ENCODE data around the gene PAPPA2. TPM values are rescaled to one million over a fixed set of nuclear protein-coding genes. Genes with fewer than 3 reads are reported as not detected.

PAPPA2 gene
- total and polyA plus RNA-seq, 2 of the 4 experiments (the other 2 are of a cell fraction) = 0.10 to 0.18 TPM

DNA sequence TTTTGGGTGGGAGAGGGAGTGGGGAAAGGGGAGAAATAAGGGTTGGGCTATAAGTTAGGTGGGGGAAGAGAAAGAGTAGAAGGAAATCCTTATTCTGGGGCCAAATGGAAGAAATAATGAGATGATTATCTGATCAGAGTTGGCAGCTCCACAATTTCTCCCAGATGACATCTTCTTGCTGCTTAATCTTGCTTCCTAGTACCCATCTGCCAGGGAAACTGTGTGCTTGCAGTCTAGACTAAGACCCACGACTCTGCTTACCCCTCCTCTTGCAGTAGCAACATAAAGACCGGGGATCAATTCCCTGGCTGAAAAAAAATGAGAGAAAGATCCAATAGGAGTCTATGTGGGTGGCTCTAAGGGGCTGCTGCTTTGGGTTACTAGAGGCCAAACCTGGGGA, 95.6 kb downstream of the PAPPA2 start:
- DNase-seq (no peak), ATAC-seq (ENCODE audit: low read depth) (no peak)
- H3K9me3 ChIP-seq (ENCODE audit: control insufficient read depth, insufficient read depth, low read length) = no peaks in the 10 kb centered on the region
- no peak overlapping the region for H4K8ac ChIP-seq (ENCODE audit: low read depth in 2 of 2, low read length in 2 of 2)
- H3K18ac ChIP-seq (ENCODE audit: low read depth, low read length) = no peak overlapping the region
- H3K14ac ChIP-seq (replicated peaks; ENCODE audit: low read depth, low read length) = no peak overlapping the region
- no peaks in the 10 kb centered on the region for H4K20me1 ChIP-seq (ENCODE audit: insufficient read depth, low read length)
- H3K27ac ChIP-seq (ENCODE audit: insufficient read depth, low read length) = no peak overlapping the region
- no peak overlapping the region for H3K56ac ChIP-seq (ENCODE audit: extremely low read depth, insufficient read depth, low read length)
- H2BK20ac ChIP-seq (ENCODE audit: low read depth, low read length) = no peak overlapping the region
- H3K79me1 ChIP-seq (ENCODE audit: low read depth in 1 of 2, low read length in 2 of 2) = no peaks in the 10 kb centered on the region
- H3K9ac ChIP-seq (ENCODE audit: low read depth, low read length) = no peak overlapping the region
- no peak overlapping the region for H2AFZ ChIP-seq (replicated peaks; ENCODE audit: low read length, poor library complexity)
- H4K5ac ChIP-seq (ENCODE audit: low read depth, low read length) = no peak overlapping the region
- no peak overlapping the region for H4K91ac ChIP-seq (ENCODE audit: insufficient read depth, low read depth, low read length)
- CTCF ChIA-PET = no interaction called here
- no TSS peak for BruUV-seq (replicated peaks)
- no peak overlapping the region for H2AK5ac ChIP-seq (ENCODE audit: low read depth, low read length)
- in situ Hi-C loops (cut with MboI; ENCODE audit: low sequenced_read_pairs) (loop anchor here (5.0 kb wide), 1 partner anchor 324 kb away; no protein-coding TSS in a partner anchor), intact Hi-C loops (cut with micrococcal nuclease) (no loop called here), dilution Hi-C loops (cut with HindIII; ENCODE audit: low sequenced_read_pairs, unreplicated experiment) (no loop called here)
- H3K4ac ChIP-seq (ENCODE audit: low read depth, low read length) = no peak overlapping the region
- H3K23ac ChIP-seq (ENCODE audit: low read depth, low read length) = no peak overlapping the region
- no peak overlapping the region for H3K4me2 ChIP-seq (ENCODE audit: low read depth, low read length)
- H3K4me1 ChIP-seq (ENCODE audit: control insufficient read depth, insufficient read depth, low read length) = no peaks in the 10 kb centered on the region
- H3K36me3 ChIP-seq (ENCODE audit: control insufficient read depth, insufficient read depth, low read length) = no peaks in the 10 kb centered on the region
- H3K27me3 ChIP-seq (ENCODE audit: control insufficient read depth, insufficient read depth, low read length) = no peaks in the 10 kb centered on the region
- no peak for TF ChIP-seq BHLHE40 (IDR thresholded peaks at IDR 0.05; ENCODE audit: low read depth, low read length)
- no peak for TF ChIP-seq FOS (IDR thresholded peaks at IDR 0.05; ENCODE audit: low read depth, low read length)
- no peak for TF ChIP-seq RFX5 (IDR thresholded peaks at IDR 0.05; ENCODE audit: low read depth, low read length)
- no peak for TF ChIP-seq RAD21 (IDR thresholded peaks at IDR 0.05; ENCODE audit: low read length)
- no peak for TF ChIP-seq CEBPB (IDR thresholded peaks at IDR 0.05; ENCODE audit: low read depth, low read length)
- no peak for TF ChIP-seq SMC3 (IDR thresholded peaks at IDR 0.05; ENCODE audit: low read depth, low read length)
- no peak for TF ChIP-seq POLR2A (IDR thresholded peaks at IDR 0.05; ENCODE audit: low read depth, low read length)
- TF ChIP-seq MAFK (IDR thresholded peaks at IDR 0.05; ENCODE audit: low read depth, low read length) = no peak
- TF ChIP-seq ELK1 (IDR thresholded peaks at IDR 0.05; ENCODE audit: borderline replicate concordance, low read depth, low read length) = no peak
- no CpG with 5 or more reads among the region's 2 CpGs for WGBS, 2 experiments (ENCODE audit: extremely low coverage in 2 of 2, insufficient read length in 1 of 2)
- H3K4me3 ChIP-seq (ENCODE audit: insufficient read depth, low read depth, low read length) = no peak overlapping the region
- H3K9me1 ChIP-seq (ENCODE audit: insufficient read depth, low read length) = no peaks in the 10 kb centered on the region
- H2AK9ac ChIP-seq (replicated peaks; ENCODE audit: low read depth, low read length, poor library complexity) = no peak overlapping the region
- no peak overlapping the region for H2BK5ac ChIP-seq (ENCODE audit: low read depth, low read length, poor library complexity, severe bottlenecking)
- POLR2A ChIA-PET (ENCODE audit: unreplicated experiment) = no interaction called here
- no peak overlapping the region for H2BK120ac ChIP-seq (ENCODE audit: low read depth, low read length)
- H2BK15ac ChIP-seq (ENCODE audit: low read depth, low read length) = no peak overlapping the region
